Esophagus muscularis mucosa (tissue), 4 donors: ENCODE data around the gene FNDC11. TPM values are rescaled to one million over a fixed set of nuclear protein-coding genes. Genes with fewer than 3 reads are reported as not detected.

Experiments
- DNase-seq: peaks from one replicate; pipeline ENCODE4 v3.0.0-alpha.2; 2017; ENCODE audit errors: extremely low spot score
- H3K27ac ChIP-seq, 4 donors: fragments of 200-600 bp; sonication (generic); replicated peaks in 1 of 4; 1 replicate in 3 of 4; 2 replicates in 1 of 4; pipeline ENCODE4 v1.5.1; 2016 to 2019; ENCODE audit warnings: mild to moderate bottlenecking in 1 of 4
- H3K27me3 ChIP-seq, 4 donors: fragments of 200-600 bp; sonication (generic); one replicate each; pipeline versions ENCODE4 v1.5.1 to v1.6.0; 2016 to 2019
- H3K36me3 ChIP-seq, 4 donors: fragments of 200-600 bp; sonication (generic); one replicate each; pipeline ENCODE4 v1.5.1; 2016 to 2019
- H3K4me1 ChIP-seq, 4 donors: fragments of 200-600 bp; sonication (generic); one replicate each; pipeline ENCODE4 v1.5.1; 2016 to 2019
- H3K4me3 ChIP-seq, 4 donors: fragments of 200-600 bp; sonication (generic); 1 replicate in 2 of 4; 2 replicates in 2 of 4; pipeline ENCODE4 v1.5.1; 2016 to 2019; ENCODE audit warnings: mild to moderate bottlenecking in 4 of 4, moderate library complexity in 1 of 4
- H3K9me3 ChIP-seq, 4 donors: fragments of 200-600 bp; sonication (generic); 1 replicate in 3 of 4; 2 replicates in 1 of 4; pipeline ENCODE4 v1.5.1; 2016 to 2019
- EP300 ChIP-seq: sonication (generic); formaldehyde crosslinking; IDR thresholded peaks from one replicate; pipeline ENCODE4 v1.6.1; 2017; ENCODE audit warnings: antibody characterized with exemption
- POLR2A ChIP-seq: fragments of 450-650 bp; IDR thresholded peaks from one replicate; pipeline ENCODE4 v1.6.1; 2017; ENCODE audit warnings: antibody characterized with exemption, moderate library complexity, mild to moderate bottlenecking, low read depth
- POLR2AphosphoS5 ChIP-seq, 2 donors: sonication (generic); formaldehyde crosslinking; IDR thresholded peaks; one replicate each; pipeline ENCODE4 v1.6.1; 2017; ENCODE audit warnings: antibody characterized with exemption in 2 of 2
- WGBS: methylation state at CpG from one replicate; pipeline ENCODE4 v1.1.5; 2018; 5-methylcytosine and 5-hydroxymethylcytosine counted together
- intact Hi-C: fragments of 100-400 bp; cut with DNase I; formaldehyde crosslinking; loops from one replicate; pipeline ENCODE4 v1.15.1; 2023
- total RNA-seq, 4 donors: library from RNA; depleted of rRNA; stranded (reverse); fragments of >200 nt; gene quantifications; one replicate each; pipeline versions ENCODE4 v1.1.0 to v1.2.1, GENCODE V29; 2016
- TF ChIP-seq, protein P1 (sequence below), 3 experiments: fragments of 200-600 bp in 2 of 3; fragments of 450-650 bp in 1 of 3; sonication (generic) in 2 of 3; IDR thresholded peaks; one replicate each; pipeline ENCODE4 v1.5.1; 2017 to 2019; ENCODE audit warnings: antibody characterized with exemption in 3 of 3, mild to moderate bottlenecking in 2 of 3, moderate library complexity in 1 of 3

Gene FNDC11
- total RNA-seq, 4 donors from 2014 or later, result 0.23 to 0.83 (median 0.44) TPM

DNA sequence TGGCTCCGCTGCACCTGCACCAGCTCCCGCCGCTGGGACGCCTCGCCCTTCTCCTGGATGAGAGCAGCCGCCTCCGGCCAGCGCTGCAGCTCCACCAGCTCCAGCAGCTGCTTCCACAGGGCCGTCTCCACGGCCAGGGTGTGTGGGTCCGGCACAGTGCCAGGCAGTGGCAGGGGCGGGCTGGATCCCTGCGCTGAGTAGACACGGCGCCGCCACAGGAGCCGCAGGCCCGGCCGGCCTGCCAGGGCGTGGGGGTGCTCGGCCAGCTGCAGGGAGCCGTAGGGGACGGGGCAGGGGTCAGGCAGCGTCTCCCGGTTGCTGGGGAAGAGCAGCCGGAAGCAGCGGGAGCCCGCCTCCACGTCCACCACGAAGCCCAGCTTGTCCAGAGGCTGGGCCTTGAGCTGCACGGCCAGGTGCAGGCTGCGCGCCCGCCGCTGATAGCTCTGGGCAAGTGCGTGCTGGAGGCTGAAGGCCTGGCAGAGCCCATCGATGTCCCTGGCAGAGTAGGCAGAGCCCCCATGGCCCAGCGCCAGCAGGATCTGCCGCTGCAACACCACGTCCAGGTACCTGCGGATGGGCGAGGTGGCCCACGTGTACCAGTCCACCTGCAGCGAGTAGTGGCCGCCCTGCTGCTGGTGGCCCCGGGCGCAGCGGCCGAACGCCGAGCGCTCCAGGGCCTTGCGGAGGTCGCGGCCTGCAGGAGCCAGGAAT lies 9.4 kb downstream of the FNDC11 start:
- intact Hi-C loops, result no loop called here
- H3K9me3 ChIP-seq, result no peaks in the 10 kb centered on the region
- no peak for TF ChIP-seq POLR2AphosphoS5 (IDR thresholded peaks at IDR 0.05)
- no peak for TF ChIP-seq POLR2A
- peaks cover 0 to 4% (median under 1%) of the 10 kb centered on the region in 4 donors for H3K4me1 ChIP-seq
- no peak overlapping the region for H3K27ac ChIP-seq
- DNase-seq, result no peak
- H3K27me3 ChIP-seq, result peaks cover 0 to 4% (median 0%) of the 10 kb centered on the region in 4 donors
- peaks cover 32 to 95% (median 87%) of the 10 kb centered on the region in 4 donors for H3K36me3 ChIP-seq
- no peak overlapping the region for H3K4me3 ChIP-seq
- WGBS, result 94% methylated on average over 23 of the region's 55 CpGs

DNA sequence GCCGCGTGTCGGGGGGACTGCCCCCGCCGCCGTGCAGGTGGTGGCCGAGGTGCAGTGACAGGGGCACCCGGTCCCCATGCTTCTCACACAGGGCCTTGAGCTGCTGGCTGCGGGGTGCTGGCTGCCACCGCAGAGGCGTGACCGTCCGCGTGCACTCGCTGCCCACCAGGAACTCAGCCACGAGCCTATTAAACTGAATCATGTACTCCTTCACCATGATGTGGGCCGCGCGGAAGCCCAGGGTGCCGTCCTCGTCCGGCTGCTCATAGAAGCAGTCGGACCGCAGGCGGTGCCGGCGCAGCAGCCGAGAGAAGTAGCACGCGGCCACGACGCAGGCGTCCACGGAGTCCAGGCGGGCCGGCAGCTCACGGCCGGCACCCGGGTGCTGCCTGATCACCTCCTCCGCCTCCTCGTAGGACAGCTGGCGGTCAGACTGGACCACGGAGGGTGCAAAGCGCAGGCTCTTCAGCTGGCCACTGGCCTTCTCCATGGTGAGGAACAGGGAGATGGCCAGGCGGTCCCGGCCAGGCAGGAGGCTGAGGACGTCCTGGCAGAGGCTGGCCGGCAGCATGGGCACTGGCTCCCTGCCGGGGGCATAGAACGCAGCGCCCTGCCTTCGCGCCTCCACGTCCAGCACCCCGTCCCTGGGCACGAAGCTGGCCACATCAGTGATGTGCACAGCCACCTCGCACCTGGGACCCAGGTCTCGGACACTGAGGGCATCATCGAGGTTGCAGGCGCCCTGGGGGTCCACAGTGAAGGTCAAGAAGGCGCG lies 10.3 kb downstream of the FNDC11 start:
- no peaks in the 10 kb centered on the region for H3K27me3 ChIP-seq
- TF ChIP-seq, protein P1, sequence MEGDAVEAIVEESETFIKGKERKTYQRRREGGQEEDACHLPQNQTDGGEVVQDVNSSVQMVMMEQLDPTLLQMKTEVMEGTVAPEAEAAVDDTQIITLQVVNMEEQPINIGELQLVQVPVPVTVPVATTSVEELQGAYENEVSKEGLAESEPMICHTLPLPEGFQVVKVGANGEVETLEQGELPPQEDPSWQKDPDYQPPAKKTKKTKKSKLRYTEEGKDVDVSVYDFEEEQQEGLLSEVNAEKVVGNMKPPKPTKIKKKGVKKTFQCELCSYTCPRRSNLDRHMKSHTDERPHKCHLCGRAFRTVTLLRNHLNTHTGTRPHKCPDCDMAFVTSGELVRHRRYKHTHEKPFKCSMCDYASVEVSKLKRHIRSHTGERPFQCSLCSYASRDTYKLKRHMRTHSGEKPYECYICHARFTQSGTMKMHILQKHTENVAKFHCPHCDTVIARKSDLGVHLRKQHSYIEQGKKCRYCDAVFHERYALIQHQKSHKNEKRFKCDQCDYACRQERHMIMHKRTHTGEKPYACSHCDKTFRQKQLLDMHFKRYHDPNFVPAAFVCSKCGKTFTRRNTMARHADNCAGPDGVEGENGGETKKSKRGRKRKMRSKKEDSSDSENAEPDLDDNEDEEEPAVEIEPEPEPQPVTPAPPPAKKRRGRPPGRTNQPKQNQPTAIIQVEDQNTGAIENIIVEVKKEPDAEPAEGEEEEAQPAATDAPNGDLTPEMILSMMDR (IDR thresholded peaks at IDR 0.05), result no peak
- TF ChIP-seq POLR2A (no peak), EP300 (no peak), POLR2AphosphoS5 (IDR thresholded peaks at IDR 0.05) (no peak)
- WGBS, result 97% methylated on average over 19 of the region's 62 CpGs
- no peak for DNase-seq
- no peak overlapping the region for H3K4me3 ChIP-seq
- H3K9me3 ChIP-seq, result no peaks in the 10 kb centered on the region
- no peak overlapping the region for H3K27ac ChIP-seq
- H3K4me1 ChIP-seq, result peaks cover 0 to 7% (median 3%) of the 10 kb centered on the region in 4 donors
- intact Hi-C loops, result no loop called here
- H3K36me3 ChIP-seq, result peaks cover 26 to 94% (median 81%) of the 10 kb centered on the region in 4 donors

DNA sequence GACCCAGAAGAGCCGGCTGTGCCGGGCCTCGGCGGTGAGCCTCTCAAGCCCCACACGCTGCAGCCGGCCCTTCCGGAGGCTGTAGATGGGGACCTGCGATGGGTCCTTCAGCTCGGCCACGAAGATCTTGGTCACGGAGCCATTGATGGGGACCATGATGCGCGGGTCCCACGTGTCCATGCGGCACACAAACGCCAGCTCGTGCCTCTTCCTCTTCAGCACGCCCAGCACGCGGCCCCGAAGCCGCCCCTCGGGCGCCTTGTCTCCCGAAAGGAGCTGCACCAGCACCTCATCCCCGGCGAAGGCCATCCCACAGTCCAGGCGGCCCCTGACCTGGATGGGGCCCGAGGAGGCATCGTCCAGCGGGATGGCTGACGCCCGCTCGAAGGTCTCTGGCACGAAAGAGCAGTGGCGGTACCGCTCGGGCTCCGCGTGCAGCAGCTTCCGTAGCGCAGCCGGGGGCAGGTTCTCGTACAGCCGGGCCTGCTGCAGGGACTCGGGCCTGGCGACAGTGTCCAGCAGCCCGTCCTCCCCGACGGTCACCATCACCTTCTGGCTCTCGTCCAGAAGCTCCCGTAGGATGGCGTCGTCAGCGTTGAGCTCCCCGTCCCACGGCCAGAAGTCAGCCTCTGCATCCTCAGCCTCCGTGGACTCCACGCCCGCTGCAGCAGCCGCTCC lies 11.2 kb downstream of the FNDC11 start:
- DNase-seq, result no peak
- no peaks in the 10 kb centered on the region for H3K9me3 ChIP-seq
- no peaks in the 10 kb centered on the region for H3K27me3 ChIP-seq
- intact Hi-C loops, result no loop called here
- no peak overlapping the region for H3K27ac ChIP-seq
- TF ChIP-seq POLR2A (no peak), EP300 (no peak), POLR2AphosphoS5 (IDR thresholded peaks at IDR 0.05) (no peak)
- TF ChIP-seq, protein P1 (IDR thresholded peaks at IDR 0.05), result no peak
- H3K4me1 ChIP-seq, result peaks cover 0 to 7% (median 3%) of the 10 kb centered on the region in 4 donors
- WGBS, result 92% methylated on average over 37 of the region's 61 CpGs
- peaks cover 22 to 90% (median 76%) of the 10 kb centered on the region in 4 donors for H3K36me3 ChIP-seq
- H3K4me3 ChIP-seq, result no peak overlapping the region

DNA sequence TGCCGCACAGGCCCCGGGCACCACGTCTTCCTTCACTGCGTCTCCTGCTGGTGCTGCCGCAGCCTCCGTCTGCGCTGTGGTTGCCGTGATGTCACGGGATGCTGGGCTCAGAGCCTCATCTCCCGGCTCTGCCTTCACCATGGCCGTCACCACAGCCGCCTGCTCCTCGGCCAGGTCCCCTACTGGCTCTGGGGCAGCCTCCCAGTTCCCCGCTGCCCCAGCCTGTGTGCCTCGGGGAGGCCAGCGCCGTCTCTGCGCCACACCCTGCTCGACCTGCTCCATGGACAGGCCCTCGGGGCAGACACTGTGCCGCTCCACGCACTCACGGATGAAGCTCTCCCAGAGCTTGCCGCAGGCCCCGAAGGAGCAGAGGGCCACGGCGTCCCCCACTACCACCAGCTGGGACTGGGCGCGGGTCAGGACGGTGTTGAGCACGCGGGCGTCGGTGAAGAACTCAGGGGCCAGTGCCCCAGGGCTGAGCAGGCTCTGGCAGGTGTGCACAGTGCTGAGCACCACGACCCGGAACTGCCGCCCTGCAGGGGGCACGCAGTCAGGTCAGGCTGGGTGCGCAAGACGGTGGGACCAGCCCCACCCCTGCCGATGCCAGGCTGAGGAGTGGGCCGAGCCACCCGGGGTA lies 11.9 kb downstream of the FNDC11 start:
- no peak overlapping the region for H3K4me3 ChIP-seq

More for the DNA sequence above, 11.9 kb downstream of the FNDC11 start:
- intact Hi-C loops, result no loop called here
- no peaks in the 10 kb centered on the region for H3K9me3 ChIP-seq
- TF ChIP-seq, protein P1 (IDR thresholded peaks at IDR 0.05), result no peak
- TF ChIP-seq POLR2A (no peak), EP300 (no peak), POLR2AphosphoS5 (IDR thresholded peaks at IDR 0.05) (no peak)
- 96% methylated on average over 24 of the region's 43 CpGs for WGBS
- peaks cover 0 to 7% (median 3%) of the 10 kb centered on the region in 4 donors for H3K4me1 ChIP-seq
- H3K27me3 ChIP-seq, result no peaks in the 10 kb centered on the region
- no peak overlapping the region for H3K27ac ChIP-seq
- H3K36me3 ChIP-seq, result peaks cover 18 to 83% (median 69%) of the 10 kb centered on the region in 4 donors
- no peak for DNase-seq
